Measurements from ENCODE around the gene ITPRID2. TPM values are rescaled to one million over a fixed set of nuclear protein-coding genes. Genes with fewer than 3 reads are reported as not detected.

Gene ITPRID2
- total and polyA plus RNA-seq, 2 of the 4 experiments (the other 2 are of a cell fraction) = 74.1 to 187 TPM

DNA sequence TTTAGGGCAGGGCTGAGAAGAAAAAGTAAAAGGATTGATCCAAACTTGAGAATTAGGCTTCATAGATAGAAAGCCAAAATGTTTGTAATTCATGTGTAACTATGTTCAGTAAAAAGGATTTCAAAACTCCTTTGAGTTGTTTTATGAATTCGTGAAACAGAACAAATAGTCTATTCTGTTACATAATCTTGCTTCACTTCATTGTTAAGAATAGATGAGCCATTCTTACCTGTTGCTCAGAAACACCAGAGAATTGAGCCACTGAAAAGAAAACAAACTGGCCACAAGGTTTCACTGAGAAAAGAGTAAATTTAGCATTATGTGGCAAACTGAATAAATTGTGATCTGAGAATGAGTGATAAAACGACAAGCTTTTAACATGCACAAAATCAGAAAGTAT is 4.5 kb upstream of the ITPRID2 start:
- H2BK120ac ChIP-seq (ENCODE audit: low read depth, low read length) = no peak overlapping the region

More for the DNA sequence above, 4.5 kb upstream of the ITPRID2 start:
- Histone ChIP-seq H3K9me1 (ENCODE audit: insufficient read depth, low read length) (no peaks in the 10 kb centered on the region), H2BK20ac (ENCODE audit: low read depth, low read length) (no peak overlapping the region), H3K9me3 (ENCODE audit: control insufficient read depth, insufficient read depth, low read length) (no peaks in the 10 kb centered on the region), H4K20me1 (ENCODE audit: insufficient read depth, low read length) (no peaks in the 10 kb centered on the region), H4K91ac (ENCODE audit: insufficient read depth, low read depth, low read length) (no peak overlapping the region), H2BK5ac (ENCODE audit: low read depth, low read length, poor library complexity, severe bottlenecking) (no peak overlapping the region), H3K4me2 (ENCODE audit: low read depth, low read length) (no peak overlapping the region), H3K18ac (ENCODE audit: low read depth, low read length) (no peak overlapping the region), H3K27ac (ENCODE audit: insufficient read depth, low read length) (no peak overlapping the region), H3K79me1 (ENCODE audit: low read depth in 1 of 2, low read length in 2 of 2) (0 out of 4 replicates have a peak, but pooled peaks cover 0 to 3% of the 10 kb centered on the region in 2 experiments), H2AFZ (replicated peaks; ENCODE audit: low read length, poor library complexity) (no peak overlapping the region), H3K9ac (ENCODE audit: low read depth, low read length) (no peak overlapping the region), H4K5ac (ENCODE audit: low read depth, low read length) (no peak overlapping the region), H2AK5ac (ENCODE audit: low read depth, low read length) (no peak overlapping the region), H3K23ac (ENCODE audit: low read depth, low read length) (no peak overlapping the region), H3K36me3 (ENCODE audit: control insufficient read depth, insufficient read depth, low read length) (no peaks in the 10 kb centered on the region), H4K8ac (ENCODE audit: low read depth in 2 of 2, low read length in 2 of 2) (no peak overlapping the region), H3K27me3 (ENCODE audit: control insufficient read depth, insufficient read depth, low read length) (no peaks in the 10 kb centered on the region), H3K56ac (ENCODE audit: extremely low read depth, insufficient read depth, low read length) (no peak overlapping the region), H3K4me1 (ENCODE audit: control insufficient read depth, insufficient read depth, low read length) (peaks cover 6% of the 10 kb centered on the region; the same call in 1 of the 2 replicates), H3K4me3 (ENCODE audit: insufficient read depth, low read depth, low read length) (no peak overlapping the region), H2BK15ac (ENCODE audit: low read depth, low read length) (no peak overlapping the region), H3K4ac (ENCODE audit: low read depth, low read length) (no peak overlapping the region), H3K14ac (replicated peaks; ENCODE audit: low read depth, low read length) (no peak overlapping the region), H2AK9ac (replicated peaks; ENCODE audit: low read depth, low read length, poor library complexity) (no peak overlapping the region)
- ATAC-seq (ENCODE audit: low read depth) = no peak
- POLR2A ChIA-PET (ENCODE audit: unreplicated experiment) = no interaction called here
- in situ Hi-C loops (cut with MboI; ENCODE audit: low sequenced_read_pairs) (no loop called here), intact Hi-C loops (cut with micrococcal nuclease) (no loop called here), dilution Hi-C loops (cut with HindIII; ENCODE audit: low sequenced_read_pairs, unreplicated experiment) (no loop called here)
- CTCF ChIA-PET = interaction anchor here (0.6 kb wide), 1 partner anchor 178 kb away, joined by 3 read pairs; no protein-coding TSS in a partner anchor
- WGBS, 2 experiments (ENCODE audit: extremely low coverage in 2 of 2, insufficient read length in 1 of 2) = no CpG with 5 or more reads among the region's 2 CpGs
- DNase-seq = no peak
- BruUV-seq (replicated peaks) = no TSS peak
- TF ChIP-seq, protein P1, sequence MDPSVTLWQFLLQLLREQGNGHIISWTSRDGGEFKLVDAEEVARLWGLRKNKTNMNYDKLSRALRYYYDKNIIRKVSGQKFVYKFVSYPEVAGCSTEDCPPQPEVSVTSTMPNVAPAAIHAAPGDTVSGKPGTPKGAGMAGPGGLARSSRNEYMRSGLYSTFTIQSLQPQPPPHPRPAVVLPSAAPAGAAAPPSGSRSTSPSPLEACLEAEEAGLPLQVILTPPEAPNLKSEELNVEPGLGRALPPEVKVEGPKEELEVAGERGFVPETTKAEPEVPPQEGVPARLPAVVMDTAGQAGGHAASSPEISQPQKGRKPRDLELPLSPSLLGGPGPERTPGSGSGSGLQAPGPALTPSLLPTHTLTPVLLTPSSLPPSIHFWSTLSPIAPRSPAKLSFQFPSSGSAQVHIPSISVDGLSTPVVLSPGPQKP (IDR thresholded peaks at IDR 0.05; ENCODE audit: borderline replicate concordance, low read depth, low read length) = no peak
- TF ChIP-seq MAFK (IDR thresholded peaks at IDR 0.05; ENCODE audit: low read depth, low read length) (no peak), CHD1 (IDR thresholded peaks at IDR 0.05; ENCODE audit: low read depth, low read length) (no peak), MAZ (IDR thresholded peaks at IDR 0.05; ENCODE audit: borderline replicate concordance, low read depth, low read length) (no peak), RAD21 (IDR thresholded peaks at IDR 0.05; ENCODE audit: low read length) (no peak), RCOR1 (IDR thresholded peaks at IDR 0.05; ENCODE audit: insufficient replicate concordance, low read length) (no peak)
- TF ChIP-seq, protein P2, sequence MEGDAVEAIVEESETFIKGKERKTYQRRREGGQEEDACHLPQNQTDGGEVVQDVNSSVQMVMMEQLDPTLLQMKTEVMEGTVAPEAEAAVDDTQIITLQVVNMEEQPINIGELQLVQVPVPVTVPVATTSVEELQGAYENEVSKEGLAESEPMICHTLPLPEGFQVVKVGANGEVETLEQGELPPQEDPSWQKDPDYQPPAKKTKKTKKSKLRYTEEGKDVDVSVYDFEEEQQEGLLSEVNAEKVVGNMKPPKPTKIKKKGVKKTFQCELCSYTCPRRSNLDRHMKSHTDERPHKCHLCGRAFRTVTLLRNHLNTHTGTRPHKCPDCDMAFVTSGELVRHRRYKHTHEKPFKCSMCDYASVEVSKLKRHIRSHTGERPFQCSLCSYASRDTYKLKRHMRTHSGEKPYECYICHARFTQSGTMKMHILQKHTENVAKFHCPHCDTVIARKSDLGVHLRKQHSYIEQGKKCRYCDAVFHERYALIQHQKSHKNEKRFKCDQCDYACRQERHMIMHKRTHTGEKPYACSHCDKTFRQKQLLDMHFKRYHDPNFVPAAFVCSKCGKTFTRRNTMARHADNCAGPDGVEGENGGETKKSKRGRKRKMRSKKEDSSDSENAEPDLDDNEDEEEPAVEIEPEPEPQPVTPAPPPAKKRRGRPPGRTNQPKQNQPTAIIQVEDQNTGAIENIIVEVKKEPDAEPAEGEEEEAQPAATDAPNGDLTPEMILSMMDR (conservative IDR thresholded peaks at IDR 0.05; ENCODE audit: low read depth, low read length) = no peak
- TF ChIP-seq, protein P3, sequence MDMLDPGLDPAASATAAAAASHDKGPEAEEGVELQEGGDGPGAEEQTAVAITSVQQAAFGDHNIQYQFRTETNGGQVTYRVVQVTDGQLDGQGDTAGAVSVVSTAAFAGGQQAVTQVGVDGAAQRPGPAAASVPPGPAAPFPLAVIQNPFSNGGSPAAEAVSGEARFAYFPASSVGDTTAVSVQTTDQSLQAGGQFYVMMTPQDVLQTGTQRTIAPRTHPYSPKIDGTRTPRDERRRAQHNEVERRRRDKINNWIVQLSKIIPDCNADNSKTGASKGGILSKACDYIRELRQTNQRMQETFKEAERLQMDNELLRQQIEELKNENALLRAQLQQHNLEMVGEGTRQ (IDR thresholded peaks at IDR 0.05; ENCODE audit: low read depth, low read length) = no peak

Data from IMR-90 (cell line).